ENCODE measurements around the gene LRRC72. TPM values are rescaled to one million over a fixed set of nuclear protein-coding genes. Genes with fewer than 3 reads are reported as not detected.
"Not testable (repeated sequence)": the region's sequence is repeated elsewhere in the genome, so short reads cannot be mapped to it uniquely, and the experiment has no call there.

Gene LRRC72
- polyA plus RNA-seq, 10 donors: not detected

DNA sequence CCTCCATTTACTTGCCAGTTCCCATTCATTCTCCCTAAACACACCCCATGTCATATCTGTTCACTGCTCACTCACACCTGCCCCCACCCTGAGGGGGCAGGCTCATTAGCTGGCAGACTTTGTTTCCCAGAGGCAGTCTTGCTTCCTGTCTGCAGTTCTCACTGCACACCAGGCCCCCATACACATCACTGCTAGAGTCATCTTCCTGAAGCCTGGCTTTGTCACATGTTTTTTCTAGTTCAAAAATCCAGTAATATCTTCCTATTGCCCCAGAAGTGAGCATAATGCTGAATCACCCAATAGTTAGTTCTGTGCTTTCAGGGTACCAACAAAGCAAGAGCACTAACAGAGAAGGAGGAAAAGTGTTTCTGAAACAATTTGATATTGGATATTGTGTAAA lies 1.9 kb downstream of the LRRC72 start:
- no peak for DNase-seq

DNA sequence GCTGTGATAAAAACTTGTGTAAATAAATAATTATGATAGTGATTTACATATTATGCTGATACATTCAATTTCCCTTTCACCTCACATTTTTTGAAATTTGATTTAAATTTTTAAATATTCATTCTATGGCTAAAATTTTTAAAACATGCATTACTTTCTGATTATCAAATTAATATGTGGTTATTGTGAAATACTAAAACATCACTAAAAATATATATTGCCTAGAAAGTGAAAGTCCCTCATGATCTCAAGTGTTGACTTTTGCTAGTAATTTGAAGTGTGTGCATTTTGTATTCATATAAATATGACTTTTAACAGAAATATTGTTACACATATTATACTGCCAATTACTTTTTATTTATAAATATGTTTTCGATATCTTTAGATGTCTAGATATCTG lies 3.1 kb downstream of the LRRC72 start:
- no peak for DNase-seq

DNA sequence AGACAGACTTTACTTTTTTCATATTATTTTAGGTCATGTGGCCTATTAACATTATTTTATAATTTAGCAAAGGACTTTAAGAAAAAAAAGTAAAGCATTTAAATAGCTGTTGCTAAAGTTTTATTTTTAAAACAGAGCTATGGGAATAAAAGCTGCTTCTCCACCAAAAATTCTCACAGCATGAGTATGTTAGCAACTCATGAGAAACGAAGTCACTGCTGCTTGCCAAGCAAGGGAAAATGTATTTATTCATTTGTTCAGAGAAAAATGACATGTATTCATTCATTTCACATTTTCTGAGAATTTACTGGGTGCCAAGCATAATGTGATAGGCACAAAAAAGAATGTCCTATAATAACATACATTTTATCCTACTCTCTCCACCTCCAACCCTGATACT lies 5.1 kb downstream of the LRRC72 start:
- DNase-seq: peak in 2 of 3 donors; percentile 1 to 11

DNA sequence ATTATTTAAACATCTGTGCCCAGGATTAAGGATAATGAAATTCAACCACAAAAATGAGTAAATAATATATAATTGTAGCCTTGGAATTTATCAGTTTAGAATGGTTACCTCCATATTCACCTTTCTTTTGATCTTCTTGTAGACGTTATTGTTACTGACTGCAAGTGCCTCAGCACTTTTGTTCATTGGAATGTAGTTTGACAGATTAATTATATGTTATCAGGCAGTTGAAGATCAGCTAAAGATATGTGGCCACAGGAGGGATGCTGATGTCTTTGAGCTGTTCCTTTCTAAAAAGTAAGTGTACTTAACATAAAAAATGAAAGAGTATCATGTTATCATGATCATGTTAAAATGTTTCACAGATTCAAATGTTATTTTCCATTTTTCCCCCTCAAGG lies 5.6 kb downstream of the LRRC72 start:
- DNase-seq: no peak

DNA sequence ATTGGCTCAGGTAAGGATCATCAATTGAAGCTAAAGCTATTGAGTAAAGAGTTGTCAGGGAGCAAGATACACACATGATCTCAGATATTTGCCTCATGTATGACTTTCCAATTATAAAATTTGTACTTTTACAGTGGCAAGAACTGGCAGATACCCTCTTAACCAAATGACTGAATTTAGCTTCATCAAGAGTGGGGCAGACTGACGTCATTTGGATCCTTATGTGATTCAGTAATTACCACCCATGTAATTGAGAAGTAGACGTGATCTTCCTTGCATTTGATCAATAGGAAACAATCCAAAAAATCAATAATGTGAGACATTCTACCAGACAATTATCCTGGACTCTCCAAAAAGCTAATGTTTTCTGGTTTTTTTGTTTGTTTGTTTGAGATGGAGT lies 8.9 kb downstream of the LRRC72 start:
- DNase-seq: no peak

DNA sequence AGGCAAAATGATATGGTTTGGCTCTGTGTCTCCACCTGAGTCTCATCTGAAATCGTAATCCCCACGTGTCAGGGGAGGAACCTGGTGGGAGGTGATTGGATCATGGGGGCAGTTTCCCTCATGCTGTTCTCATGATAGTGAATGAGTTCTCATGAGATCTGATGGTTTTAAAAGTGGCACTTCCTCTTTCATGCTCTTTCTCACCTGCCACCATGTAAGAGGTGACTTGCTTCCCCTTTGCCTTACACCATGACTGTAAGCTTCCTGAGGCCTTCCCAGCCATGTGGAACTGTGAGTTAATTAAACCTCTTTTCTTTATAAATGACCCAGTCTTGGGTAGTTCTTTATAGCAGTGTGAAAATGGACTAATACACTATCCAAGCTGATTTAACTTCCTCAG lies 13.9 kb downstream of the LRRC72 start:
- DNase-seq: not testable (repeated sequence)

DNA sequence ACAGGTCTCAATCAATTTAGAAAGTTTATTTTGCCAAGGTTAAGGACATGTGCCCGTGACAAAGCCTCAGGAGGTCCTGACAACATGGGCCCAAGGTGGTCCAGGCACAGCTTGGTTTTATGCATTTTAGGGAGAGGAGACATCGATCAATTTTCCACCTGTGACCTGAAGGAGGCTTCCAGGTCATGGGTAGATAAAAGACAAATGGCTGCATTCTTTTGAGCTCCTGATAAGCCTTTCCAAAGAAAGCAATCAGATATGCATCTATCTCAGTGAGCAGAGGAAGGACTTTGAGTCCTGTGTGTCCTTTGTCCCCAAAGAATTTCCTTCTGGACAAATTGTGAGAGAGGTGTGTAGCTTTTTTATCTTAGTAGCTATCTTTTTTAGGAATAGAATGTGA lies 15.8 kb downstream of the LRRC72 start:
- no peak for DNase-seq

DNA sequence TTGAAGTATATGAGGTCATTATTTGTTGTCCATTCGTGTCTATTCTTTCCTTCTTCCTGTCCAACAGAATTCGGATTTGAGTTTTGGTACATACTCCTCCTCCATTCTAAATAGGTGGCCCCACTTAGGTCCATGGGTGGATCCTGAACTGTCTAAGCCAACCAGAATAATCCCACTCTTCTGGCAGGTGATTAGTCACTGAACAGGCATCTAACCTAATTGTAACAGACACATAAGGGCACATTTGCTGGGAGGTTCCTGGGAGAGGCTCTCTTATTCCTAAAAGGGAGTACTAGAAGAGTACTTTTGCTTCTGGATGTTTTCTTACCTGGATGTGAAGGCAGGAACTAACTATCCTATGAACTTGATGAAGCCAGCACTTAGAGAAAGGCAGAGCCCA lies 16.8 kb downstream of the LRRC72 start:
- DNase-seq: no peak

DNA sequence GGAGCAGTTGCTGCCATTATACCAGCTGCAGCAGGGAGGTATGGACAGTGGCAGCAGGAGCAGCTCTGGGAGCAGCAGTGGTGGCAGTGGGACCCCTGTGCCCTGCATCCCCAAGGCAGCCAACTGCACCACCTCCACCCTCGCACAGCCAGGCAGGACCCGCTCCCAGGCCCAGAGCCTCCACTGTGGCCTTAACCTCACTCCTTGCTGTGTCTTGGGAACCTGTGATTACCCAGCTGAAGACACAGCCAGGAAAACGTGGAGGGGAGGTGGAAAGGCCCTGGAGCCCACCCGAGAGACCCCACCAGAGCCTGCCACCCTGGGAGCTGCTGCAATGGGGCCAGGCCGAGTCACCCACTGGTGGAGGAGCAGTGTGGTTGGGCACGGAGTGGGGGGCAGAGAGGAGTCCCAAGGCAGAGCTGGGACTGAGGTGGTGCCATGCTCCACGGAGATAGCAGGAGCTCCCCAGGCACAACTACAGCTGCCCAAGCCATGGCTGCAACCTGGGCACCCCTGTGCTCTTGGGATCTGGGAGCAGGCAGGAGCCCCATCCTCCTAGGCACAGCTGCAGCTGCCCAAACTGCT lies 20.4 kb downstream of the LRRC72 start:
- DNase-seq: no peak

DNA sequence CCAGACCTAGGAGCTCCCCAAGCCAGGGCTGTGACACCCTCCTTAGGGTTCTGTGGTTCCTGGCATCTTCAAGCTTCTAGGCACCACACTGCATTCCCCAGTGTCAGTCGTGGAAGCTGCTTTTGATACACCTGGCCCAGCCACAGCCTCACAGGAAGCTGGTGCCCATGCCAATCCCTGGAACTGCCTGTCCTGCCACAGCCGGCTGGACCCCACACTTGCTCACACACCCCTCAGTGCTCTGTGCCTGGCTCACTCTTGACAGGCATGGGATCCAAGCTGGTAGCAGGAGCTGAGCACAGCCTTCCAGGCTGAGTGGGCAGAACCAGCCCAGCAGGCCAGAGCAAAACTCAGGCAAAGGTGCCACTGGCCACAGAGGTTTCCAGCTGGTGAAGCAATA lies 21.8 kb downstream of the LRRC72 start:
- no peak for DNase-seq

DNA sequence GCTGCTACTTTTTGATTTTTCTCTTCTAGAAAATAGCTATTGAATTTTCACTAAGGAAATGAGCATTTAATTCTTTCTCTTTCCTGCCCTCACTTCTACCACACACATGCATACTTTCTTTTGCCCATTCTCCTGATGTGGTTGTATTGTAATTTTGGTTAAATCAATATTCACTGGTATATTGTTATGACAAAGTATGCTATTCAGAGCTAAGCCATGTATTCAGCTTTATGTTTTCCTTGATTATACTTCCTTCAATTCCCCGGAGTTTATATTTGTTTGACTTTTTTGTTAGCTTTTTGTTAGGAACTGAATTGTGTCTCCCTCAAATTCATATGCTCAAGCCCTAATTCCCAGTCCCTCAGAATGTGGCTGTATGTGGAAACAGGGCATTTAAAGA lies 24.0 kb downstream of the LRRC72 start:
- DNase-seq: no peak

DNA sequence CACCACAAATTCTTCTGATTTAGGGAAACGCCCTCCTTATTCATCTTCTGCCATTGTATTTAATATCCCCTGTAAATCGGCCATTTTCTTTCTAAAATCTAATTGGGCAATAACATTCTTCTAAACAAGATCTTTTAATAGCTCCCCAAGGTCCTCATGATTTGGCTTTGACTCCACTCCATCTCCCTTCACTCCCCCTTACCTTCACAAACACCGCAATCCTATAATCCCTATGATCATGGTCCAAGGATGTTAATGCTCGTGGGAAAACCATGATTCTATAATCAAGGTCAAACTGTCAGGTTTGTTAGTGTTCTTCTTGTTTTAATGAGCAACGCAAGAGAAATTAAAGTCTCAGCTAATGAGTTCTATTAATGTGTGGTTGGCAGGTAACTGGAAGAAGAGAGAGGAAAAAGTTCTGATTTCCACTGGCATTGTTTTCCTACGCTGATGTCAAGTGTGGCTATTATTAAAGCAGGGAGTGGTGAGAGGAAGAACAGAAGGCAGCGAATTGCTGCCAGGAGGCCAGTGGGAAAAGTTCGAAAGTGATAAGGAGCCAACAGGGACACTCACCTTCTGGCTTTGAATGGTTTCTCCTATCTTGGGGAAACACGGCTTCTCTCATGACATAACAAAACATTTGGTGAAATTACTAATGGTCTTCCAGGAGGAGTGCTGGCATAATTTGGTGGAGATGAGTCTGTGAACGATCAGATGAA lies 28.1 kb downstream of the LRRC72 start:
- no peak for DNase-seq

DNA sequence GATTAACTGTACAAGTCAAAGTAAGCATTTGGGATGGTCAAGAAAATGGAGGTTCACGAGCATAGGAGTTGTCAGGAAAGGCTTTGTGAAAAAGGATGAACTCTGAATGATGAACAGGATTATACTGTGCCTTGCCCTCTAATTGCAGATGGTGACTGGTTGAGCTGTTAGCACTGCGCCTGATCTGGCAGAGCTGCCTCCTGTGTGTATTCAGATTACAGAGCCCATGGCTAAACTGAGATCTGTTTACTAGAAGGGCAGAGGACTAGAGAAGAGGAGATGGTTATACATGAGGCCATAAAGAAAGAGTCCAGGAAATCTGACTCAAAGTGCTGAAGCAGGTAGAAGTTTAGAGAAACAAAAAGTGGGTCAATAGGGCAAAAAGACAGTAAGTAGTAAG lies 29.7 kb downstream of the LRRC72 start:
- no peak for DNase-seq

DNA sequence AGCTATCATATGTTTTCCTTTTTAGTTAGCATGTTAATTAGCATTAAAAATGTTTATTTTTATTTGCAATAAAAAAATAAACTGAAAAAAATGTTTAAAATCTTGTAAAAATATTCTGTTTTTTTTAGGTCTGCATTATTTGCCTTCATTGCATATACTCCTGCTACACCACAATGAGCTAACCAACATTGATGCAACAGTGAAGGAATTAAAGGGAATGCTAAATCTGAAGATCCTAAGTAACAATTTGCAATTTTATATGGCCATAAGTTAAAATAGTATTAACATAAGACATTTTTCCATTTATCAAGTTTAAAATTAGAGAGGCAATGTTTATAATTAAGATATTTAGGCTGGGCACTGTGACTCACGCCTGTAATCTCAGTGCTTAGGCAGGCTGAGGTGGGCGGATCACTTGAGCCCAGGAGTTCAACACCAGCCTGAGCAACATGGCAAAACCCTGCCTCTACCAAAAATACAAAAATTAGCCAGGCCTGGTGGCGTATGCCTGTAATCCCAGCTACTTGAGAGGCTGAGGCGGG lies 32.2 kb downstream of the LRRC72 start:
- DNase-seq: no peak

DNA sequence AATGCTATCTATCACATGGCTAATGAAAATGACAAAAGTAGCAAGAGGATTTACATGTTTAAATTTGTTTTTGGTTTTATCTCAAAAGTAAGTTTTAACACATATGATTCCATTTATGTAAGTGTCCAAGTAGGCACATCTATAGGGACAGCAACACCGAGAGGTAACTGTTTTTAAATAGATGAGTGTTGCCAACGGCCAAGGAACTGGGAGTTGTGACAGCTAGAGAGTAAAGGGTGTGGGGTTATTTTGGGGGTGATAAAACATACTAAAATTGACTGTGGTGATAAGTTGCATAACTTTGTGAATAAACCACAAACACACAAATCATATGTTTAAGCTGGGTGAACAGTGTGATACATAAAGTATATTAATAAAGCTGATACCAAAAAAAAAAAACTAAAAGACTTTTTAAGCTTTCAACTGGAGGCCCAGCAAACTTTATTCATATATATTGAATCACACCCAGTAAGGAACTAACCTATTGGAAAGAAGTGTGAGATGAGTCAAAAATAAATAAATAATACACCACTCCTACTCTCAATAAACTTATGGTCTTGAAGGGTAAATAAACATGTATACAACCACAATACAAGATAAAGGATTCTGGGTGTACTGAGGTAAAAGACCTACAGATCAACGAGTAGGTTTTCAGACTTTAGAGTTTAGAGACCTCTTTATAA lies 33.0 kb downstream of the LRRC72 start:
- DNase-seq: no peak

DNA sequence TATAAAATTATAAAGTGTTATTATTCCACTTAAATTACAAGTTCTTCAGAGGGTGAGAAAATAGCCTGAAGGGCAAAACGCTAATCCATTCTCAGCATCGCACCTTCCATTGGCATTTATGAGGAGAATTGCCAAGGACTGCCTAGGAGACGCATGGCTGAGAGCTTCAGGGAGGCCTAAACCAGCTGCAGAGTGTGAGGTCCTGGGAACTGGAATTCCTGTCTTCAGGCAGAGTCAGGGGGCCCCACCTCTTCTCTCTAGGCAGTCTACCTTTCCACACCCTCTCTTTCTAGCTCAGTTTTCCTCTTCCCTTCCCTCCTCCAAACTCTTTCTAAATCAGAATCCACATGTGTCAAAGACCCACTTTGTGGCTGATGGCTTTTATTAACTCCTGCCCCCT lies 35.3 kb downstream of the LRRC72 start:
- no peak for DNase-seq

DNA sequence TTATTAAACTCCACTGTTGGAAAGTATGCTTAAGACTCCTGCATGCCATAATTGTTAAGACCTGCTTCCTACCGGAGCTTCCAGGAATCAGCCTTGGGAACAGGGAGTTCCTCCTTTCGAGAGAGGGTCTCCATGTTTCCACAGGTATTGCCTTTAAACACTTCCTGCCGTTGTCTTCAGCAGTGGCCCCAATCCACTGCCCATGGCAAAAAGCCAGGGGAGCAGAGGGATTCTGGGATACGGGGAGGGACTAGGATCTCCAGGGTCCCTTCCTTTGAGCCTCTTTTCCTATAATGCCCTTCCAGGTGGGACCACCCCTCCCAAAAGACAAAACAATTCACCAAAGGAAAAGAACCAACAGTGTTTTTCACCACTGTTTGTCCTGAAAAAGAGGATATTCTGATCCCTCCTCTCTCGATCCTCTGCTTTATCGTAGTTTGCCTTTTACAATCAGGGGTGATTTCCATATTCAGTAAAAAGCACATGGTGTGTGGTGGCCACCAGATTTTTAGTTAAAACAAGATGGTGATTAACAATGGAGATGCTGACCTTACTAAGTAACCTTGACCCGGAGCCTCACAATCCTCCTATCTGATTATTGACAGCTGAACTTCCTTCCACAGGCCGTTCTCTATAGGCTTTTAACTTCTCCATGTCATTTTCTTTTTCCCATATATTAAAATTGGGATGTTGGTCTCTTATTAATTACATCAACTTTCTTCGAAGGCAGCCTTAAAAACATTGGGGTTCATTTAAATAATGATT lies 36.0 kb downstream of the LRRC72 start:
- DNase-seq: no peak

DNA sequence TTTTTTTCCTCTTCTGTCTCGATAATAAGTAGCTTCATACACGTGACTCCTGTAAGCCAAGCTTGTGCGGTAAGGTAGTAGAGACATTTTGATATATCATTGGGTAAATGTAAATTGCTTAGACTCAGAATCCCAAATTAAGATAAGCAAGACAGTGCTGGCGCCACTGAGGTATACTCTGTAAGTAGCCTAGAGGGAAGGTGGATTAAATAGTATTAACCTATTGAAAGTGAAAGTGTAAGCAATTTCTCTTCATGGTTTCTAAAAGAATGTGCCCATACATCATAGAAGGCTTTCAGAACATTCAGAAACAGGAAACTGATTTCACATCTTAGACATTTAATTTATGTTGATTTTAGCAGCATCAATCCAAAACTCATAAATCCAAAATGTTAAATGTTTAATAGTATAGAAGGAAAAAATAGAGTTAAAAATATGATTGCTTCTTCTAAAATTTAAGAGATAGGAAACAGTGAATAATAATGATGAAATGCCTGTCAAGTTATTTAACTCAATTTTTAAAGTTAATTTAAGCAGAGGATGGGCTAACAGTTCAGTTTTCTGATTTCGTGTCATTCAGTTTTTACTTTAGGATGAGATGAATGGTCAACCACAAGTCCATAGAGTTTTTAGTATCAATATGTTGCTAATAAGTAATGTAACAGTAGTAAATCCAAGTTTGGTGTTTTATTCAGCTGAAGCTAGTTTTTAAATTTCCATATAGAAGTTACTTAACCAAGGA lies 36.8 kb downstream of the LRRC72 start:
- no peak for DNase-seq

DNA sequence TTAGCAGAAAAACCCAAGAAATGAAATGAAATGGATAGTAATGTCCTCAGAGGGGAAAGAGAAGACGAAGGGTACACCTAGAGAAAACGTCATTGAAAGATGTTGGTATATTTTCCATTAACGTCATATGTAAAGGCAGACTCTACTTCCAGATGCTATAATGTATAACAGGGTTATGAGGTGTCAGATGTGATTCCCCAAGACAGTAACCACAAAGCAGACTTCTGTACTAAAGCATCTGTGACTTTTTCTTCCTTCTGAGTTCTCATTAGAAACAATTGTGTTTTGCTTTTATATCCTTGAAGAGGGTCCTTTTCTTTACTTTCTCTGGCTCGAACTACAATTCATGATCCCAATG lies 37.4 kb downstream of the LRRC72 start:
- DNase-seq: peak in 1 of 3 donors; percentile 26

DNA sequence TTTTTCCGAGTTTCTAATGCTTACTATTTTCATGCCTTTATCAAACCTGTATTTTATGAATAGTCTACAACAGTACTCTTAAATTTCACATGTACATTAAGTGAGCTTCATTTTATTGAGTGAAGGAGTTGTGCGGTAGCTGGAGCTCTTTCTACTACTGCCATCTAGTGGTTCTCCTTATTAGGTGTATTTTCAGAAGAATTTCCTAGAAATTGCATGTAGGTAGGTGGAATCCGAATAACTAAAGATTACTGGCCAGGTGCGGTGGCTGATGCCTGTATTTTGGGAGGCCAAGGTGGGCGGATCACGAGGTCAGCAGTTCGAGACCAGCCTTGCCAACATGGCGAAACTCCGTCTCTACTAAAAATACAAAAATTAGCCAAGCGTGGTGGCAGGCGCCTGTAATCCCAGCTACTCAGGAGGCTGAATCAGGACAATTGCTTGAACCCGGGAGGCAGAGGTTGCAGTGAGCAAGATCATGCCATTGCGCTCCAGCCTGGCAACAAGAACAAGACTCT lies 38.3 kb downstream of the LRRC72 start:
- peak; percentile 43 to 73 (median 50) for DNase-seq

DNA sequence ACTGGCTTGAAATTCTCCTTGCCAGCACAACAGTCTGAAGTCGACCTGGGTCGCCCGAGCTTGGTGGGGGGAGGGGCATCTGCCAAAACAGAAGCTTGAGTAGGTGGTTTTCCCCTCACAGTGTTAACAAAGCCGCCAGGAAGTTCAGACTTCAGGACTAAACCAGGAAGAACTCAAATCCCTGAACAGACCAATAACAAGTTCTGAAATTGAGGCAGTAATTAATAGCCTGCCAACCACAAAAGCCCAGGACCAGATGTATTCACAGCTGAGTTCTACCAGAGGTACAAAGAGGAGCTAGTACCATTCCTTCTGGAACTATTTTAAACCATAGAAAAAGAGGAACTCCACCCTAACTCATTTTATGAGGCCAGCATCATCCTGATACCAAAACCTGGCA lies 45.3 kb downstream of the LRRC72 start:
- DNase-seq: no peak
